Neural progenitor cell (in vitro differentiated cells): ENCODE data around the gene RAP1A. TPM values are rescaled to one million over a fixed set of nuclear protein-coding genes. Genes with fewer than 3 reads are reported as not detected.

Source experiments
- DNase-seq: peaks from one replicate; pipeline ENCODE4 v3.0.0-alpha.2; 2016; ENCODE audit warnings: low spot score
- H2AFZ ChIP-seq: fragments of 200-600 bp; sonication (generic); replicated peaks from 2 replicates; pipeline ENCODE4 v1.6.1; 2016; ENCODE audit warnings: antibody characterized with exemption
- H3F3A ChIP-seq: fragments of 200-600 bp; sonication (generic); 2 replicates; pipeline ENCODE4 v1.6.1; 2016; ENCODE audit warnings: antibody characterized with exemption, low read depth
- H3K27ac ChIP-seq: fragments of 200-600 bp; sonication (generic); 2 replicates; pipeline ENCODE4 v1.5.1; 2016; ENCODE audit warnings: mild to moderate bottlenecking
- H3K27me3 ChIP-seq: fragments of 200-600 bp; sonication (generic); 2 replicates; pipeline ENCODE4 v1.6.1; 2016; ENCODE audit warnings: mild to moderate bottlenecking, moderate library complexity
- H3K36me3 ChIP-seq: fragments of 200-600 bp; sonication (generic); 2 replicates; pipeline ENCODE4 v1.5.1; 2016
- H3K4me1 ChIP-seq: fragments of 200-600 bp; sonication (generic); 2 replicates; pipeline ENCODE4 v1.6.1; 2016; ENCODE audit warnings: mixed run types
- H3K4me2 ChIP-seq: fragments of 200-600 bp; sonication (generic); 2 replicates; pipeline ENCODE4 v1.6.1; 2016
- H3K4me3 ChIP-seq: fragments of 200-600 bp; sonication (generic); 2 replicates; pipeline ENCODE4 v1.5.1; 2016
- H3K79me2 ChIP-seq: fragments of 200-600 bp; sonication (generic); 2 replicates; pipeline ENCODE4 v1.6.1; 2016; ENCODE audit warnings: low read depth
- H3K9ac ChIP-seq: fragments of 200-600 bp; sonication (generic); 2 replicates; pipeline ENCODE4 v1.6.1; 2016
- H3K9me3 ChIP-seq: fragments of 200-600 bp; sonication (generic); 2 replicates; pipeline ENCODE4 v1.5.1; 2016; ENCODE audit warnings: low read depth
- H4K20me1 ChIP-seq: fragments of 200-600 bp; sonication (generic); 2 replicates; pipeline ENCODE4 v1.6.1; 2016; ENCODE audit warnings: low read depth
- H3K27ac Mint-ChIP-seq: 3 replicates; pipeline ENCODE4 v1.8.0; 2021; ENCODE audit warnings: mixed read lengths
- H3K27me3 Mint-ChIP-seq: 2 replicates; pipeline ENCODE4 v1.8.0; 2022; ENCODE audit warnings: low read depth, mild to moderate bottlenecking, inconsistent platforms, moderate library complexity, mixed read lengths; ENCODE audit not compliant: insufficient read depth
- H3K36me3 Mint-ChIP-seq: 3 replicates; pipeline ENCODE4 v1.8.0; 2021; ENCODE audit warnings: mixed read lengths
- H3K4me1 Mint-ChIP-seq: 3 replicates; pipeline ENCODE4 v1.8.0; 2021; ENCODE audit warnings: mixed read lengths
- H3K4me3 Mint-ChIP-seq: 3 replicates; pipeline ENCODE4 v1.8.0; 2021; ENCODE audit warnings: mild to moderate bottlenecking, moderate library complexity, mixed read lengths
- H3K9me3 Mint-ChIP-seq: 3 replicates; pipeline ENCODE4 v1.8.0; 2020; ENCODE audit warnings: mixed read lengths
- CTCF ChIP-seq: fragments of 200-600 bp; sonication (generic); IDR thresholded peaks from 2 replicates; pipeline ENCODE4 v1.5.1; 2017; ENCODE audit warnings: antibody characterized with exemption, mild to moderate bottlenecking
- EZH2 ChIP-seq: fragments of 200-600 bp; sonication (generic); IDR thresholded peaks from 2 replicates; pipeline ENCODE4 v1.6.1; 2017; ENCODE audit warnings: antibody characterized with exemption, mild to moderate bottlenecking, moderate library complexity
- EZH2phosphoT487 ChIP-seq: fragments of 200-600 bp; sonication (generic); IDR thresholded peaks from 2 replicates; pipeline ENCODE4 v1.6.1; 2017; ENCODE audit warnings: antibody characterized with exemption
- total RNA-seq: library from RNA; depleted of rRNA; stranded (reverse); fragments of >200 nt; gene quantifications from 2 replicates; pipeline ENCODE4 v1.2.3, GENCODE V29; 2015; ENCODE audit warnings: low replicate concordance

Gene RAP1A
- total RNA-seq, 1 donor from 2014 or later, result 27.5 TPM

GRCh38 chr1:111742938-111743549, 123.5 kb downstream of the RAP1A start:
- Mint-ChIP-seq H3K4me3 (no peak overlapping the region), H3K9me3 (no peaks in the 10 kb centered on the region), H3K36me3 (no peaks in the 10 kb centered on the region), H3K4me1 (peaks cover 6% of the 10 kb centered on the region), H3K27ac (no peak overlapping the region), H3K27me3 (peaks cover 22% of the 10 kb centered on the region)
- no peak for TF ChIP-seq EZH2phosphoT487
- DNase-seq, result no peak
- no peak overlapping the region for H3K9ac ChIP-seq
- H3K36me3 ChIP-seq, result no peaks in the 10 kb centered on the region
- peaks cover 28% of the 10 kb centered on the region for H3F3A ChIP-seq
- H3K79me2 ChIP-seq, result peaks cover under 1% of the 10 kb centered on the region
- H3K4me1 ChIP-seq, result peaks cover 5% of the 10 kb centered on the region
- H3K9me3 ChIP-seq, result no peaks in the 10 kb centered on the region
- H2AFZ ChIP-seq, result no peak overlapping the region
- H3K4me3 ChIP-seq, result no peak overlapping the region
- peaks cover 3% of the 10 kb centered on the region for H4K20me1 ChIP-seq
- no peak overlapping the region for H3K4me2 ChIP-seq
- H3K27ac ChIP-seq, result no peak overlapping the region
- peaks cover 9% of the 10 kb centered on the region for H3K27me3 ChIP-seq

GRCh38 chr1:111743679-111744101, 124.1 kb downstream of the RAP1A start:
- no peak overlapping the region for H2AFZ ChIP-seq
- no peak overlapping the region for H3K4me3 ChIP-seq
- H3K4me1 ChIP-seq, result peaks cover 7% of the 10 kb centered on the region
- Mint-ChIP-seq H3K4me1 (peaks cover 8% of the 10 kb centered on the region), H3K27ac (no peak overlapping the region), H3K4me3 (no peak overlapping the region), H3K27me3 (peaks cover 23% of the 10 kb centered on the region), H3K36me3 (no peaks in the 10 kb centered on the region), H3K9me3 (no peaks in the 10 kb centered on the region)
- no peaks in the 10 kb centered on the region for H3K36me3 ChIP-seq
- no peak for TF ChIP-seq CTCF
- TF ChIP-seq EZH2phosphoT487, result no peak
- no peak for TF ChIP-seq EZH2
- H3K4me2 ChIP-seq, result no peak overlapping the region
- no peak overlapping the region for H3K27ac ChIP-seq
- H3F3A ChIP-seq, result peaks cover 28% of the 10 kb centered on the region
- H3K9ac ChIP-seq, result no peak overlapping the region
- no peak for DNase-seq
- H3K27me3 ChIP-seq, result peaks cover 8% of the 10 kb centered on the region
- no peaks in the 10 kb centered on the region for H3K9me3 ChIP-seq
- no peaks in the 10 kb centered on the region for H3K79me2 ChIP-seq
- no peaks in the 10 kb centered on the region for H4K20me1 ChIP-seq

GRCh38 chr1:111745675-111746613, 126.4 kb downstream of the RAP1A start:
- TF ChIP-seq EZH2phosphoT487, result no peak
- TF ChIP-seq CTCF, result no peak
- no peak for TF ChIP-seq EZH2
- H3K4me3 ChIP-seq, result no peak overlapping the region
- H2AFZ ChIP-seq, result no peak overlapping the region
- DNase-seq, result no peak
- peaks cover 29% of the 10 kb centered on the region for H3K27me3 Mint-ChIP-seq
- H3K36me3 ChIP-seq, result no peaks in the 10 kb centered on the region
- peaks cover 8% of the 10 kb centered on the region for H3K27me3 ChIP-seq
- no peak overlapping the region for H3K9ac ChIP-seq
- H3K4me2 ChIP-seq, result no peak overlapping the region
- H3K36me3 Mint-ChIP-seq, result no peaks in the 10 kb centered on the region
- H3K27ac Mint-ChIP-seq, result no peak overlapping the region
- no peaks in the 10 kb centered on the region for H4K20me1 ChIP-seq
- peaks cover 18% of the 10 kb centered on the region for H3K4me1 Mint-ChIP-seq
- H3F3A ChIP-seq, result peaks cover 30% of the 10 kb centered on the region
- H3K4me3 Mint-ChIP-seq, result no peak overlapping the region
- H3K79me2 ChIP-seq, result no peaks in the 10 kb centered on the region
- no peaks in the 10 kb centered on the region for H3K9me3 Mint-ChIP-seq
- H3K4me1 ChIP-seq, result peaks cover 29% of the 10 kb centered on the region
- H3K27ac ChIP-seq, result no peak overlapping the region
- no peaks in the 10 kb centered on the region for H3K9me3 ChIP-seq
